ENCODE results near the gene C9orf50.

Gene C9orf50

GRCh38 chr9:129611307-129611800, 9.5 kb downstream of the C9orf50 start:
- Mint-ChIP-seq H3K4me1 (peaks cover 30% of the 10 kb centered on the region), H3K27ac (no peak overlapping the region), H3K4me3 (peak overlapping the region; percentile 76), H3K9me3 (no peaks in the 10 kb centered on the region), H3K36me3 (no peaks in the 10 kb centered on the region), H3K27me3 (no peaks in the 10 kb centered on the region)

GRCh38 chr9:129610473-129611306, 10.2 kb downstream of the C9orf50 start:
- Mint-ChIP-seq H3K27me3 (no peaks in the 10 kb centered on the region), H3K4me1 (peaks cover 37% of the 10 kb centered on the region), H3K27ac (no peak overlapping the region), H3K36me3 (no peaks in the 10 kb centered on the region), H3K4me3 (peak overlapping the region; percentile 76), H3K9me3 (no peaks in the 10 kb centered on the region)

- Mint-ChIP-seq H3K4me1 (peaks cover 37% of the 10 kb centered on the region), H3K27me3 (no peaks in the 10 kb centered on the region), H3K27ac (no peak overlapping the region), H3K36me3 (no peaks in the 10 kb centered on the region), H3K4me3 (peak overlapping the region; percentile 33), H3K9me3 (no peaks in the 10 kb centered on the region)
Observed at GRCh38 chr9:129610213-129610472, 10.8 kb downstream of the C9orf50 start.

- Mint-ChIP-seq H3K27me3 (no peaks in the 10 kb centered on the region), H3K9me3 (no peaks in the 10 kb centered on the region), H3K27ac (peak overlapping the region; percentile 71), H3K4me3 (peak overlapping the region; percentile 84), H3K36me3 (no peaks in the 10 kb centered on the region), H3K4me1 (peaks cover 40% of the 10 kb centered on the region)
Observed at GRCh38 chr9:129609486-129610212, 11.3 kb downstream of the C9orf50 start.

- H3K4me3 Mint-ChIP-seq: no peak overlapping the region
- no peak overlapping the region for H3K27ac Mint-ChIP-seq
- H3K4me1 Mint-ChIP-seq: peaks cover 45% of the 10 kb centered on the region
- H3K27me3 Mint-ChIP-seq: no peaks in the 10 kb centered on the region
- H3K36me3 Mint-ChIP-seq: no peaks in the 10 kb centered on the region
- H3K9me3 Mint-ChIP-seq: no peaks in the 10 kb centered on the region
Observed at GRCh38 chr9:129608561-129609481, 12.1 kb downstream of the C9orf50 start.

DNA sequence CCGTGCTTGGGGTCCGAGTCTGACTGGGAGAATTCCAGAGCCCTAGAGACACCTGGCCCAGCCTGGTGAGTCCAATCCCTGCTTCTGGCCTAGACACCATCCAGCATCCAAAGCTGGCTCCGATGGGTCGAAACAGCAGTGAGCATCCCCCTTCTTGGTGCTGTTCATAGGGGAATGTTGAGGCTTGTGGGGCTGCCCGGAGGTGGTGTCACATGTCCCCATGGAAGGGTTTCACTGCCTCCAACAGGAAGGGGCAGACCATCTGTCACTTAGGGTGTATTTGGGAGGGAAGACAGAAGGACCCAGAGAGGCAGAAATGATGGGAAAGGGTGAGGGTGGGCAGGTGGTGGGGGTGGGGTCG, 13.9 kb downstream of the C9orf50 start:
- no peaks in the 10 kb centered on the region for H3K27me3 Mint-ChIP-seq
- H3K4me3 Mint-ChIP-seq: no peak overlapping the region
- H3K27ac Mint-ChIP-seq: no peak overlapping the region
- peaks cover 45% of the 10 kb centered on the region for H3K4me1 Mint-ChIP-seq
- H3K9me3 Mint-ChIP-seq: no peaks in the 10 kb centered on the region
- H3K36me3 Mint-ChIP-seq: no peaks in the 10 kb centered on the region

DNA sequence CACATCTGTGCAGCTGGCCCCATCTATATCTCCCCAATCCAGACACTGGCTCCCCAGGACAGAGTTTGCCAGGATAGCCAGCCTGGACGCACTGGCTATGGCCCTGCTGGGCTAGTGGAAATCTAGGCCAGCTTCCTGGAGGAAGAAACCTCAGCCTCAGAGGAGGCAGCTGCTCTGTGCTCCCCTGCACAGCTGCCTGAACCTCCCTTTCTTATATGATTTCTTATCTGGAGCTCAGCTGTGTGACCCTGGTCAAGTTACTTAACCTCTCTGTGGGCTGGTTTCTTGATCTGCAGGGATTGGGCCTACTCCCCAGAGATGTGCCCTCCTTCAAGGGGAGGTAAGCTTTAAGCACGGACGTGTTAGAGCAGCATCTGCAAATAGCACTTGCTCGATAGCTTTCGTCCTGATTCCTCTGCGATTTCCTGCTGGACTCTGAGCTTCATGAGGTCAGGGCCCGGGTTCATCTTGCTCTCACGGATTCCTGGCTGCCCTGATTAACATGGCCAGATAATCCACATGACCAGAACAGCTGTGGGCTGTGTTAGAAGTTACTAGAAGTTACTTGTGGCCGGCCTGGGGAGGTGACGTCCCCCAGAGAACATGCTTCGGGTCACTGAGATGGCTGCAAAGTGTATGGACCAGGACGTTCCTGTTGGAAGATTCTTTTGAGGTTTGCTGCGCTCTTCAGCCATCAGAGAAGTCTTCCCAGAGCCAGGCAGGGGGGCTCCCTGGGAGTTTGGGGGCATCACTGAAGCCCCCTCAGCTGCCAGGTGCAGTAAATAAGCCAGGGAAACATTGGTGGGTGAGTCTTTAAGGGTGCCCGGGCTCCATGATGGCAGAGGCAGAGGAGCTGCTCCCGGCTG, 14.5 kb downstream of the C9orf50 start:
- Mint-ChIP-seq H3K36me3 (no peaks in the 10 kb centered on the region), H3K27me3 (no peaks in the 10 kb centered on the region), H3K4me1 (peaks cover 44% of the 10 kb centered on the region), H3K27ac (no peak overlapping the region), H3K9me3 (no peaks in the 10 kb centered on the region), H3K4me3 (no peak overlapping the region)

DNA sequence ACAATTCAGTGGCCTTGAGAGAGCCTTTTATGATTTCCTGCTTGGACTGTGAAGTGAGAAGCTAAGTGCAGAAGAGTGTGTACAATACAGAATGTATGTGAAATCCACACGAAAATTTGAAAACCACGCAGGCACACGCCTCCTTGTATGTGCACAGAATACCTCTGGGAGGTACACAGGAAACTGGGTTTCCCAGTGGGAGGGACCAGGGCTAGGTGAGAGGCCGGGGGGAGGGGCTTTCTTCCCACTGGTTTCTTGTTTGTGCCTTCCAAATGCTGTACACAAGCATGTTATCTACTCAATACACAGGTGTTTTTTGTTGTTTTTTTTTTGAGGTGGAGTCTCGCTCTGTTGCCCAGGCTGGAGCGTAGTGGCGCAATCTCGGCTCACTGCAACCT, 16.1 kb downstream of the C9orf50 start:
- Mint-ChIP-seq H3K27me3 (no peaks in the 10 kb centered on the region), H3K4me3 (no peak overlapping the region), H3K9me3 (no peaks in the 10 kb centered on the region), H3K36me3 (no peaks in the 10 kb centered on the region), H3K27ac (no peak overlapping the region), H3K4me1 (peaks cover 35% of the 10 kb centered on the region)

DNA sequence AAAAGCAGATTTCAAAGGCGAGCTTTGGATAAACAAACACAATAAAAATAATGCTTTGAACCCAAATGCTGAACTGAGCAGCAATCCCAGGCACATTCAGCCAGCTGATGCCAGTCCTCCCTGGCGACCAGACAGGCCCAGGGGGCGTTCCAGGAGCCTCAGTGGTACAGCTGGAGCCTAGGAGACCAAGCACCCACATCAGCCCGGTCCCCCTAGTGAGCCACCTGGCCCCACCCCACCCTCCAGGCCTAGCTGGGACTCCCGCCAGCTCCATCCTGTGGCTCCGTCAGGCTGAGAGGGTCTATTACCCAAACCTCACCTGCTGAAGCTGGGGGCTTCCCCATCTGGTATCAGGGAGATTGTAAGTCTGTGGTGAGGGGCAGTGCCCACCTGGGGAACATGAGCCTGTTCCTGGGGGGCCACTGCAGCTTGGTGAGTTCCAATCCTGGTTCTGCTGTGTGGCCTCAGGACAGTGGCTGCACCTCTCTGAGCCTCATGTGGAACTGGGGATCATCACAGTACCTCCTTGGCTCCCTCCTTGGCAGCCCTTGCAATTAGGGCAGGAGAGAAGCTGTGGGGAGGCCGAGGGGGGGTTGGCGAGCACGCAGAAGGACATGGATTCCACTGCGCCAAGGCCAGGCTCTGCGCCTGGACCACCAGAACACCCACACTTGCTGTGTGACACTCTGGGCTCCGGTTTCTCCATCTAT, 16.7 kb downstream of the C9orf50 start:
- Mint-ChIP-seq H3K9me3 (no peaks in the 10 kb centered on the region), H3K4me3 (no peak overlapping the region), H3K27ac (no peak overlapping the region), H3K36me3 (no peaks in the 10 kb centered on the region), H3K27me3 (no peaks in the 10 kb centered on the region), H3K4me1 (peaks cover 32% of the 10 kb centered on the region)

- H3K27me3 Mint-ChIP-seq: peaks cover 1% of the 10 kb centered on the region
- H3K4me1 Mint-ChIP-seq: peaks cover 33% of the 10 kb centered on the region
- H3K9me3 Mint-ChIP-seq: no peaks in the 10 kb centered on the region
- no peak overlapping the region for H3K4me3 Mint-ChIP-seq
- no peaks in the 10 kb centered on the region for H3K36me3 Mint-ChIP-seq
- H3K27ac Mint-ChIP-seq: no peak overlapping the region
Observed at GRCh38 chr9:129602598-129603415, 18.1 kb downstream of the C9orf50 start.

GRCh38 chr9:129601082-129601674, 19.7 kb downstream of the C9orf50 start:
- Mint-ChIP-seq H3K4me3 (peak overlapping the region; percentile 11), H3K4me1 (peaks cover 22% of the 10 kb centered on the region), H3K9me3 (no peaks in the 10 kb centered on the region), H3K36me3 (no peaks in the 10 kb centered on the region), H3K27ac (no peak overlapping the region), H3K27me3 (peaks cover 1% of the 10 kb centered on the region)

- no peaks in the 10 kb centered on the region for H3K36me3 Mint-ChIP-seq
- peak overlapping the region; percentile 54 for H3K4me3 Mint-ChIP-seq
- peaks cover 14% of the 10 kb centered on the region for H3K4me1 Mint-ChIP-seq
- no peaks in the 10 kb centered on the region for H3K9me3 Mint-ChIP-seq
- peak overlapping the region; percentile 17 for H3K27ac Mint-ChIP-seq
- peaks cover 1% of the 10 kb centered on the region for H3K27me3 Mint-ChIP-seq
Observed at GRCh38 chr9:129598089-129598596, 22.8 kb downstream of the C9orf50 start.

GRCh38 chr9:129597355-129598088, 23.4 kb downstream of the C9orf50 start:
- no peaks in the 10 kb centered on the region for H3K9me3 Mint-ChIP-seq

More at GRCh38 chr9:129597355-129598088, 23.4 kb downstream of the C9orf50 start:
- Mint-ChIP-seq H3K36me3 (no peaks in the 10 kb centered on the region), H3K4me1 (peaks cover 14% of the 10 kb centered on the region), H3K27me3 (peaks cover 1% of the 10 kb centered on the region), H3K4me3 (peak overlapping the region; percentile 54), H3K27ac (no peak overlapping the region)
